HG02885 (cell line): Measurements from ENCODE around the gene PHYHD1.
"Not testable (repeated sequence)": the region's sequence is repeated elsewhere in the genome, so short reads cannot be mapped to it uniquely, and the experiment has no call there.

ENCODE experiments used
- ATAC-seq: cut with Tn5 transposase; IDR thresholded peaks from one replicate; pipeline ENCODE4 v1.9.1; 2021; ENCODE audit warnings: mild to moderate bottlenecking; ENCODE audit not compliant: unreplicated experiment, poor library complexity

PHYHD1 gene

DNA sequence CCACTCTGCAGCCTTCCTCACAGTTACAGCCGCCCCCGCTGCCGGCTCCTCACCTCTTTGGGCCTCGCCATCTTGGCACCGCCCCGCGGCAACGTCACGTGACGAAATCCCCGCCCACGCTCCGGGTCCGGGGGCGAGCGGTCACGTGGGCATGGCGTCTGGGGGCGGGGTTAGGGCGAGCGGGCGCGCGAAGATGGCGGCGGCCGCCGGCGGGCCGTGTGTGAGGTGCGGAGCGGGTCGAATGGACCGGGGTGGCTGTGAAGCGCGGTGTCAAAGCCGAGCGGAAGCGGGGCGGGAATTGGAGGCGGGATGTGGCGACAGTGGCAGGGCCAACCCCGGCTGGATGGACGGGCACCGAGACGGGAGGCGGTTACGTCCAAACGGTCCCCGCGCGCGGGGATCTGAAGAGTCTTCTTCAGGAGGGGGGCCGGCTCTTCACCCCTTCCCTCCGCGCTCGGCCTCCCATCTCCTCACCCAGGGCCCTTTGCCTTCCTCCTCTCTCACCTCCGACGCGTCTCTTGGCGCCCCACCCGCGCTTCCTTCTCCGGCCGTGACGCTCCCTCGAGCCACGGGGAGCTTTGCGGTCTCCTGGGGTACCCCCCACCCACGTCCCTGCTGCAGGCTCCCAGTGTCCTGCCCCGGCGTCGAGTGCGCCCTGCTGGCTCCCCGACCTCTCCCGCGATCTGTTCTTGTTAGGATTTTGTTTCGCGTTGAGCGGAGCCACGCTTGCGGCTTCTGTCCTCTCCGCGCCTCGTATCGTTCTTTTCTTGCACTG is 26.9 kb downstream of the PHYHD1 start, which contains the start of the genes DOLK and NUP188:
DOLK (minus strand) TSS at position 77 of the 775 bp plus-strand sequence. CDS start 300 bp downstream, outside the sequence.
NUP188 (plus strand) TSS at position 173 of the 775 bp plus-strand sequence; CDS start at position 194, 21 bp downstream.
- ATAC-seq = peak; percentile 82

DNA sequence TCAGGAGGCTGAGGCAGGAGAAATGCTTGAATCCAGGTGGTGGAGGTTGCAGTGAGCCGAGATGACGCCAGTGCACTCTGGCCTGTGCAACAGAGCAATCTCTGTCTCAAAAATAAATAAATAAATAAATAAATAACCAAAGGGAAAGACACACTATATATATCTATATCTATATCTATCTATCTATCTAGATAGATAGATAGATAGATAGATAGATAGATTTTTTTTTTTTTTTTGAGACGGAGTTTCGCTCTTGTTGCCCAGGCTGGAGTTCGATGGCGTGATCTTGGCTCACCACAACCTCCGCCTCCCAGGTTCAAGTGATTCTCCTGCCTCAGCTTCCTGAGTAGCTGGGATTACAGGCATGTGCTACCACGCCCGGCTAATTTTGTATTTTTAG is 40.6 kb downstream of the PHYHD1 start:
- not testable (repeated sequence) for ATAC-seq

- ATAC-seq = no peak
Observed at GRCh38 chr9:128969491-128969890, 48.7 kb downstream of the PHYHD1 start.

DNA sequence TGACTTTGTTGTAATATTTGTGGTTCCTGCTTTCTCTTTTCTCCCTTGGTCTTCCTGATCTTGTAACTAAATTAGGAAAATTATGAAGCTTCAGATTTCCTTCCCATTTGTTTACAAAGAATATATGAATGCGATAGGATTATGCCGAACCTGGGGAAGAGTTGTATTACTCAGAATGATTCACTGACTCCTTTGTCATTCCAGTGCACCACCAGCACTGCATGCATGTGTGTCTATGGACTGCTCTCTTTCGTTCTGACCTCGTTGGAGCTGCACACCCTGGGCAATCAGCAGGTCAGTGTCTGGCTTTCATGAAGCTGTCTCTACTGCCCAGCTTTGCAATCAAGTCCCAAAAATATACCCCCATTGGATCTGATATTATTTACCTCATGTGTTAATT is 52.2 kb downstream of the PHYHD1 start:
- ATAC-seq = no peak

GRCh38 chr9:128979111-128979510 is 58.3 kb downstream of the PHYHD1 start:
- no peak for ATAC-seq

DNA sequence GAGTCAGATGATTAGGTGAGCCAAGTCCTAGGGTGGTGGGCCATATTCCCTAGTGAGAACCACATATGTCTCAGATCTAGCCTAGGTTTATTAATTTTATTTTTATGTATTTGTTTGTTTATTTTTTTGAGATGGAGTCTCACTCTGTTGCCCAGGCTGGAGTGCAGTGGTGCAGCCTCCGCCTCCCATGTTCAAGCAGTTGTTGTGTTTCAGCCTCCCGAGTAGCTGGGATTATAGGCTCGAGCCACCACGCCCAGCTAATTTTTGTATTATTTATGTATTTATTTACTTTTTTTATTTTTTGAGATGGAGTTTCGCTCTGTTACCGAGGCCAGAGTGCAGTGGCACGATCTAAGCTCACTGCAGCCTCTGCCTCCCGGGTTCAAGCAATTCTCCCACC is 62.8 kb downstream of the PHYHD1 start:
- ATAC-seq = no peak

- ATAC-seq = no peak
Observed at GRCh38 chr9:128986671-128987070, 65.9 kb downstream of the PHYHD1 start.

GRCh38 chr9:128987805-128988204 is 67.0 kb downstream of the PHYHD1 start:
- ATAC-seq = no peak
